Measurements from ENCODE around the gene PRCC. TPM values are rescaled to one million over a fixed set of nuclear protein-coding genes. Genes with fewer than 3 reads are reported as not detected.

The PRCC gene
- total RNA-seq, 1 experiment from 2014 or later: 61.2 TPM

GRCh38 chr1:156813750-156814570, 46.6 kb downstream of the PRCC start:
- DNase-seq (ENCODE audit: low spot score): peak; percentile 64

GRCh38 chr1:156814571-156815260, 47.4 kb downstream of the PRCC start:
- DNase-seq (ENCODE audit: low spot score): no peak

GRCh38 chr1:156815307-156815826, 48.0 kb downstream of the PRCC start:
- peak; percentile 30 for DNase-seq (ENCODE audit: low spot score)

- DNase-seq (ENCODE audit: low spot score): no peak
Observed at GRCh38 chr1:156815961-156816422, 48.7 kb downstream of the PRCC start.

GRCh38 chr1:156816561-156817328, 49.4 kb downstream of the PRCC start, which contains the start of gene SH2D2A:
SH2D2A (minus strand) TSS chr1:156816848; CDS start chr1:156816708, 140 bp downstream.
- DNase-seq (ENCODE audit: low spot score): no peak

- no peak for DNase-seq (ENCODE audit: low spot score)
Observed at GRCh38 chr1:156821801-156822200, 54.5 kb downstream of the PRCC start.

- DNase-seq (ENCODE audit: low spot score): no peak
Observed at GRCh38 chr1:156822680-156823079, 55.3 kb downstream of the PRCC start.

GRCh38 chr1:156823210-156823790, 56.0 kb downstream of the PRCC start:
- no peak for DNase-seq (ENCODE audit: low spot score)

- DNase-seq (ENCODE audit: low spot score): no peak
Observed at GRCh38 chr1:156826630-156827029, 59.3 kb downstream of the PRCC start.

- DNase-seq (ENCODE audit: low spot score): no peak
Observed at GRCh38 chr1:156828400-156829124, 61.2 kb downstream of the PRCC start.

GRCh38 chr1:156832434-156832833, 65.1 kb downstream of the PRCC start:
- DNase-seq (ENCODE audit: low spot score): no peak

GRCh38 chr1:156833603-156834002, 66.3 kb downstream of the PRCC start:
- DNase-seq (ENCODE audit: low spot score): no peak

GRCh38 chr1:156834322-156834721, 67.0 kb downstream of the PRCC start:
- DNase-seq (ENCODE audit: low spot score): no peak

- DNase-seq (ENCODE audit: low spot score): no peak
Observed at GRCh38 chr1:156836041-156836654, 68.8 kb downstream of the PRCC start.

GRCh38 chr1:156836892-156837291, 69.6 kb downstream of the PRCC start:
- DNase-seq (ENCODE audit: low spot score): no peak

- DNase-seq (ENCODE audit: low spot score): peak; percentile 53
Observed at GRCh38 chr1:156838972-156839371, 71.6 kb downstream of the PRCC start.

GRCh38 chr1:156839426-156840109, 72.2 kb downstream of the PRCC start:
- no peak for DNase-seq (ENCODE audit: low spot score)

GRCh38 chr1:156840186-156840897, 73.0 kb downstream of the PRCC start:
- DNase-seq (ENCODE audit: low spot score): no peak

GRCh38 chr1:156840898-156841279, 73.6 kb downstream of the PRCC start:
- no peak for DNase-seq (ENCODE audit: low spot score)

All from HT-29 (cell line).